Sigmoid colon (tissue), 7 donors: ENCODE measurements around the gene TBX15. TPM values are rescaled to one million over a fixed set of nuclear protein-coding genes. Genes with fewer than 3 reads are reported as not detected.

Source experiments
- DNase-seq: peaks from one replicate; pipeline ENCODE4 v3.0.0-alpha.2; 2019
- H3K27ac ChIP-seq, 4 donors: fragments of 200-600 bp; sonication (generic); one replicate each; pipeline ENCODE4 v1.5.1; 2016 to 2019; ENCODE audit warnings: mild to moderate bottlenecking in 1 of 4
- H3K27me3 ChIP-seq, 3 donors: fragments of 200-600 bp; sonication (generic); one replicate each; pipeline ENCODE4 v1.5.1; 2019; ENCODE audit warnings: mild to moderate bottlenecking in 1 of 3
- H3K36me3 ChIP-seq, 4 donors: fragments of 200-600 bp; sonication (generic); one replicate each; pipeline ENCODE4 v1.5.1; 2016 to 2019
- H3K4me1 ChIP-seq, 4 donors: fragments of 200-600 bp; sonication (generic); one replicate each; pipeline ENCODE4 v1.5.1; 2017 to 2019
- H3K4me3 ChIP-seq, 4 donors: fragments of 200-600 bp; sonication (generic); one replicate each; pipeline ENCODE4 v1.5.1; 2017 to 2019; ENCODE audit warnings: mild to moderate bottlenecking in 2 of 4, moderate library complexity in 1 of 4
- H3K9me3 ChIP-seq, 4 donors: fragments of 200-600 bp in 3 of 4; sonication (generic) in 3 of 4; one replicate each; pipeline versions ENCODE4 v1.5.1 to v1.6.1; 2013 to 2019
- CTCF ChIP-seq, 4 experiments: fragments of 450-650 bp in 3 of 4; fragments of 200-600 bp in 1 of 4; IDR thresholded peaks; one replicate each; pipeline ENCODE4 v1.5.1; 2016 to 2019; ENCODE audit warnings: antibody characterized with exemption in 4 of 4, mild to moderate bottlenecking in 3 of 4, moderate library complexity in 2 of 4
- EP300 ChIP-seq, 4 donors: sonication (generic); formaldehyde crosslinking; IDR thresholded peaks; one replicate each; pipeline ENCODE4 v1.6.1; 2017; ENCODE audit warnings: antibody characterized with exemption in 4 of 4
- POLR2A ChIP-seq, 2 donors: fragments of 450-650 bp; IDR thresholded peaks; one replicate each; pipeline ENCODE4 v1.6.1; 2016; ENCODE audit warnings: antibody characterized with exemption in 2 of 2, mild to moderate bottlenecking in 2 of 2, moderate library complexity in 2 of 2
- POLR2AphosphoS5 ChIP-seq, 4 donors: sonication (generic); formaldehyde crosslinking; IDR thresholded peaks; one replicate each; pipeline ENCODE4 v1.6.1; 2017; ENCODE audit warnings: antibody characterized with exemption in 4 of 4
- WGBS, 2 donors: extraction: QIAGEN DNeasy Blood & Tissue Kit; methylation state at CpG; one replicate each; pipeline ENCODE4 v1.1.7; 2013; 5-methylcytosine and 5-hydroxymethylcytosine counted together
- intact Hi-C: fragments of 100-400 bp; cut with DNase I; formaldehyde crosslinking; loops from one replicate; pipeline ENCODE4 v1.15.1; 2023
- polyA plus RNA-seq, 3 donors: library from polyadenylated mRNA; stranded (reverse); fragments of 200-250 nt; gene quantifications; one replicate each; pipeline ENCODE4 v1.2.3, GENCODE V29; 2013
- total RNA-seq, 4 donors: library from RNA; depleted of rRNA; stranded (reverse); fragments of >200 nt; gene quantifications; one replicate each; pipeline ENCODE4 v1.1.0, GENCODE V29; 2016
- donor health status: healthy with polysubstance abuse.
- donor health status: Bipolar disorder and iron deficiency.
- donor health status: healthy.

The TBX15 gene
- total and polyA plus RNA-seq, 7 donors: under 0.01 to 0.28 (median 0.03) TPM; not detected in 2

GRCh38 chr1:118995312-118996016 lies 7.3 kb upstream of the TBX15 start:
- H3K9me3 ChIP-seq: no peaks in the 10 kb centered on the region
- no peak for DNase-seq
- H3K27me3 ChIP-seq: peaks cover 62 to 100% (median 99%) of the 10 kb centered on the region in 3 donors
- H3K4me3 ChIP-seq: no peak overlapping the region
- no peaks in the 10 kb centered on the region for H3K36me3 ChIP-seq
- no peak overlapping the region for H3K27ac ChIP-seq
- TF ChIP-seq POLR2AphosphoS5 (IDR thresholded peaks at IDR 0.05) (no peak), EP300 (IDR thresholded peaks at IDR 0.05) (no peak), CTCF (IDR thresholded peaks at IDR 0.05) (no peak), POLR2A (IDR thresholded peaks at IDR 0.05) (no peak)
- WGBS, 2 donors: 61 to 64% methylated on average over 3 of the region's 3 CpGs
- intact Hi-C loops: no loop called here
- peaks cover 0 to 12% (median 5%) of the 10 kb centered on the region in 4 donors for H3K4me1 ChIP-seq

GRCh38 chr1:118993700-118994026 lies 5.5 kb upstream of the TBX15 start:
- no peak for TF ChIP-seq POLR2AphosphoS5 (IDR thresholded peaks at IDR 0.05)
- TF ChIP-seq EP300 (IDR thresholded peaks at IDR 0.05): no peak
- no peak for TF ChIP-seq POLR2A (IDR thresholded peaks at IDR 0.05)
- TF ChIP-seq CTCF (IDR thresholded peaks at IDR 0.05): no peak
- Histone ChIP-seq H3K36me3 (no peaks in the 10 kb centered on the region), H3K4me1 (peaks cover 0 to 7% (median 3%) of the 10 kb centered on the region in 4 donors), H3K9me3 (peaks cover 0 to 2% (median 0%) of the 10 kb centered on the region in 4 donors), H3K4me3 (no peak overlapping the region), H3K27me3 (peaks cover 70 to 100% (median 97%) of the 10 kb centered on the region in 3 donors), H3K27ac (no peak overlapping the region)
- DNase-seq: no peak
- intact Hi-C loops: no loop called here
- 8 to 11% methylated on average over 9 of the region's 9 CpGs for WGBS, 2 donors

- no peak for DNase-seq
- TF ChIP-seq POLR2A (IDR thresholded peaks at IDR 0.05) (no peak), POLR2AphosphoS5 (IDR thresholded peaks at IDR 0.05) (no peak), CTCF (IDR thresholded peaks at IDR 0.05) (no peak), EP300 (IDR thresholded peaks at IDR 0.05) (no peak)
- Histone ChIP-seq H3K27me3 (peaks cover 70 to 100% (median 97%) of the 10 kb centered on the region in 3 donors), H3K4me3 (no peak overlapping the region), H3K27ac (no peak overlapping the region), H3K36me3 (no peaks in the 10 kb centered on the region), H3K4me1 (peaks cover 0 to 11% (median 6%) of the 10 kb centered on the region in 4 donors), H3K9me3 (peaks cover 0 to 2% (median 0%) of the 10 kb centered on the region in 4 donors)
- 4 to 5% methylated on average over 53 of the region's 53 CpGs for WGBS, 2 donors
- intact Hi-C loops: no loop called here
Observed at GRCh38 chr1:118992868-118993699, 4.9 kb upstream of the TBX15 start.

GRCh38 chr1:118992237-118992825 lies 4.2 kb upstream of the TBX15 start:
- Histone ChIP-seq H3K4me1 (peaks cover 0 to 18% (median 14%) of the 10 kb centered on the region in 4 donors), H3K27me3 (peaks cover 76 to 100% (median 97%) of the 10 kb centered on the region in 3 donors), H3K4me3 (no peak overlapping the region), H3K27ac (no peak overlapping the region), H3K36me3 (no peaks in the 10 kb centered on the region), H3K9me3 (peaks cover 0 to 2% (median 0%) of the 10 kb centered on the region in 4 donors)
- TF ChIP-seq POLR2AphosphoS5 (IDR thresholded peaks at IDR 0.05) (no peak), POLR2A (IDR thresholded peaks at IDR 0.05) (no peak), CTCF (IDR thresholded peaks at IDR 0.05) (no peak), EP300 (IDR thresholded peaks at IDR 0.05) (no peak)
- intact Hi-C loops: no loop called here
- WGBS, 2 donors: 13 to 20% methylated on average over 22 of the region's 22 CpGs
- DNase-seq: no peak
